CD14-positive monocyte (primary cell): ENCODE data around the gene KCNH1. TPM values are rescaled to one million over a fixed set of nuclear protein-coding genes. Genes with fewer than 3 reads are reported as not detected.

Experiments used
- DNase-seq, 3 donors: peaks; one replicate each; pipeline ENCODE4 v3.0.0-alpha.2; 2011 to 2022
- H2AFZ ChIP-seq: 2 replicates; pipeline ENCODE4 v1.6.0; 2012; ENCODE audit warnings: mild to moderate bottlenecking, low read depth, low read length, inconsistent platforms; ENCODE audit not compliant: insufficient read depth, poor library complexity, severe bottlenecking
- H3K27ac ChIP-seq, 2 donors: 1 replicate in 1 of 2; 2 replicates in 1 of 2; pipeline ENCODE4 v1.5.1; 2012 to 2013; ENCODE audit warnings: low read length in 2 of 2, control low read depth in 1 of 2, inconsistent platforms in 1 of 2, low read depth in 1 of 2, mild to moderate bottlenecking in 1 of 2
- H3K27me3 ChIP-seq, 2 donors: one replicate each; pipeline versions ENCODE4 v1.6.0 to v1.6.1; 2011 to 2013; ENCODE audit warnings: low read length in 2 of 2; ENCODE audit not compliant: control insufficient read depth in 2 of 2, insufficient read depth in 2 of 2
- H3K36me3 ChIP-seq, 2 donors: replicated peaks in 1 of 2; 1 replicate in 1 of 2; 2 replicates in 1 of 2; pipeline versions ENCODE4 v1.5.1 to v1.6.1; 2012 to 2013; ENCODE audit warnings: low read length in 2 of 2, control low read depth in 1 of 2, inconsistent platforms in 1 of 2, mild to moderate bottlenecking in 1 of 2; ENCODE audit not compliant: insufficient read depth in 2 of 2, control insufficient read depth in 1 of 2
- H3K4me1 ChIP-seq, 2 donors: 1 replicate in 1 of 2; 2 replicates in 1 of 2; pipeline versions ENCODE4 v1.5.1 to v1.6.1; 2012 to 2013; ENCODE audit warnings: low read length in 2 of 2, control low read depth in 1 of 2, inconsistent platforms in 1 of 2, mild to moderate bottlenecking in 1 of 2, moderate library complexity in 1 of 2; ENCODE audit not compliant: insufficient read depth in 2 of 2, control insufficient read depth in 1 of 2
- H3K4me2 ChIP-seq: replicated peaks from 2 replicates; pipeline ENCODE3; 2012; ENCODE audit warnings: low read length, moderate library complexity, mild to moderate bottlenecking; ENCODE audit not compliant: poor library complexity, severe bottlenecking; ENCODE audit errors: extremely low read depth
- H3K4me3 ChIP-seq, 3 experiments: fragments of 200-600 bp in 1 of 3; sonication (generic) in 1 of 3; replicated peaks in 1 of 3; 1 replicate in 2 of 3; 2 replicates in 1 of 3; pipeline ENCODE4 v1.5.1; 2011 to 2013; ENCODE audit warnings: low read length in 3 of 3, mild to moderate bottlenecking in 3 of 3, control low read depth in 2 of 3, low read depth in 2 of 3, inconsistent platforms in 1 of 3, moderate library complexity in 1 of 3
- H3K79me2 ChIP-seq: 2 replicates; pipeline ENCODE4 v1.6.0; 2012; ENCODE audit warnings: mild to moderate bottlenecking, control low read depth, inconsistent platforms, low read length, moderate library complexity; ENCODE audit not compliant: insufficient read depth
- H3K9ac ChIP-seq: 2 replicates; pipeline ENCODE4 v1.6.0; 2017; ENCODE audit warnings: low read length, mild to moderate bottlenecking; ENCODE audit not compliant: insufficient read depth, poor library complexity, severe bottlenecking
- H3K9me3 ChIP-seq, 2 donors: replicated peaks in 1 of 2; 1 replicate in 1 of 2; 2 replicates in 1 of 2; pipeline versions ENCODE4 v1.5.1 to v1.6.1; 2012 to 2013; ENCODE audit warnings: low read length in 2 of 2, control low read depth in 1 of 2; ENCODE audit not compliant: control insufficient read depth in 1 of 2, insufficient read depth in 1 of 2
- H4K20me1 ChIP-seq: 2 replicates; pipeline ENCODE4 v1.6.0; 2012; ENCODE audit warnings: mild to moderate bottlenecking, low read length, control low read depth, moderate library complexity; ENCODE audit not compliant: insufficient read depth
- H3K27ac Mint-ChIP-seq, 7 donors: one replicate each; pipeline ENCODE4 v1.8.0; 2020; ENCODE audit warnings: mild to moderate bottlenecking in 7 of 7, mixed read lengths in 7 of 7, moderate library complexity in 6 of 7, inconsistent platforms in 2 of 7
- H3K27me3 Mint-ChIP-seq, 3 donors: one replicate each; pipeline ENCODE4 v1.8.0; 2021 to 2022; ENCODE audit warnings: low read depth in 3 of 3, mild to moderate bottlenecking in 3 of 3, mixed read lengths in 3 of 3, moderate library complexity in 3 of 3, inconsistent platforms in 1 of 3
- H3K36me3 Mint-ChIP-seq, 2 donors: one replicate each; pipeline ENCODE4 v1.8.0; 2020; ENCODE audit warnings: mixed read lengths in 2 of 2, inconsistent platforms in 1 of 2, mild to moderate bottlenecking in 1 of 2
- H3K4me1 Mint-ChIP-seq: one replicate; pipeline ENCODE4 v1.8.0; 2020; ENCODE audit warnings: mild to moderate bottlenecking, mixed read lengths
- H3K4me3 Mint-ChIP-seq, 2 donors: one replicate each; pipeline ENCODE4 v1.8.0; 2020; ENCODE audit warnings: mild to moderate bottlenecking in 2 of 2, mixed read lengths in 2 of 2, moderate library complexity in 1 of 2
- H3K9me3 Mint-ChIP-seq, 7 donors: one replicate each; pipeline ENCODE4 v1.8.0; 2020 to 2022; ENCODE audit warnings: mixed read lengths in 7 of 7, mild to moderate bottlenecking in 6 of 7, moderate library complexity in 6 of 7, inconsistent platforms in 2 of 7
- WGBS: methylation state at CpG from one replicate; pipeline ENCODE4 v1.1.5; 2013; ENCODE audit warnings: missing lambda C conversion rate; ENCODE audit not compliant: insufficient coverage; 5-methylcytosine and 5-hydroxymethylcytosine counted together
- intact Hi-C, 2 donors: fragments of 100-400 bp; cut with micrococcal nuclease; formaldehyde crosslinking; loops; one replicate each; pipeline versions ENCODE4 v1.15.0 to v1.15.1; 2023
- polyA plus RNA-seq, 3 donors: library from polyadenylated mRNA; depleted of rRNA in 1 of 3; unstranded in 2 of 3; stranded (reverse) in 1 of 3; fragments of 300-500 nt in 2 of 3; fragments of >200 nt in 1 of 3; fragmentation: Illumina TruSeq in 2 of 3; gene quantifications; 1 replicate in 2 of 3; 2 replicates in 1 of 3; pipeline ENCODE4 v1.2.3, GENCODE V29; 2012 to 2021
- TF ChIP-seq, protein P1 (sequence below): fragments of 200-600 bp; IDR thresholded peaks from one replicate; pipeline ENCODE4 v1.8.0; 2022; ENCODE audit warnings: antibody characterized with exemption, mild to moderate bottlenecking

Gene KCNH1
- polyA plus RNA-seq, 3 donors, result not detected

DNA sequence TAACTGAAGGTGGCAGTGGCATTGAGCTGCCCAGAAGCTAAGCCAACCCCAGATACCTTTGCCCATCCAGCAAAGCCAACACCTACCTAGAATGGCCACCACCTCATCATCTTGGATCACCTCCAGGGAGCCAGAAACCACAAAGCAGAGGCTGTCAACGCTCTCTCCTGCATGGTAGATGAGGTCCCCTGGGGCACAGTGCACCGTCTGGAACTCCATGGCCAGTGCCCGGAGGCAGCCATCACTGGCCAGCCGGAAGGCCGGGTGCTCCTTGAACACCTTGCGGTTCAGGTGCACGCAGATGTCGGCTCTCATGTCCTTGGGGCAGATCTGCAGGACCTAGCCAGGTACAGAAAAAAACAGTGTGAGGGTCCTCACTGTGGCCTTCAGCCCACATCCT lies 336.5 kb downstream of the KCNH1 start:
- no peak for DNase-seq
- Histone ChIP-seq H3K4me1 (no peaks in the 10 kb centered on the region), H3K9me3 (no peaks in the 10 kb centered on the region), H3K36me3 (no peaks in the 10 kb centered on the region), H3K27ac (no peak overlapping the region), H4K20me1 (no peaks in the 10 kb centered on the region), H3K4me2 (no peak overlapping the region), H3K9ac (no peak overlapping the region), H2AFZ (no peak overlapping the region), H3K27me3 (no peaks in the 10 kb centered on the region), H3K79me2 (no peaks in the 10 kb centered on the region), H3K4me3 (no peak overlapping the region)
- Mint-ChIP-seq H3K4me3 (no peak overlapping the region), H3K4me1 (no peaks in the 10 kb centered on the region), H3K9me3 (peaks cover 0 to 11% (median 3%) of the 10 kb centered on the region in 7 donors), H3K27me3 (peaks cover 0 to 2% (median 0%) of the 10 kb centered on the region in 3 donors), H3K27ac (no peak overlapping the region), H3K36me3 (no peaks in the 10 kb centered on the region)
- intact Hi-C loops, result no loop called here
- WGBS, result 93% methylated on average over 8 of the region's 8 CpGs
- TF ChIP-seq, protein P1, sequence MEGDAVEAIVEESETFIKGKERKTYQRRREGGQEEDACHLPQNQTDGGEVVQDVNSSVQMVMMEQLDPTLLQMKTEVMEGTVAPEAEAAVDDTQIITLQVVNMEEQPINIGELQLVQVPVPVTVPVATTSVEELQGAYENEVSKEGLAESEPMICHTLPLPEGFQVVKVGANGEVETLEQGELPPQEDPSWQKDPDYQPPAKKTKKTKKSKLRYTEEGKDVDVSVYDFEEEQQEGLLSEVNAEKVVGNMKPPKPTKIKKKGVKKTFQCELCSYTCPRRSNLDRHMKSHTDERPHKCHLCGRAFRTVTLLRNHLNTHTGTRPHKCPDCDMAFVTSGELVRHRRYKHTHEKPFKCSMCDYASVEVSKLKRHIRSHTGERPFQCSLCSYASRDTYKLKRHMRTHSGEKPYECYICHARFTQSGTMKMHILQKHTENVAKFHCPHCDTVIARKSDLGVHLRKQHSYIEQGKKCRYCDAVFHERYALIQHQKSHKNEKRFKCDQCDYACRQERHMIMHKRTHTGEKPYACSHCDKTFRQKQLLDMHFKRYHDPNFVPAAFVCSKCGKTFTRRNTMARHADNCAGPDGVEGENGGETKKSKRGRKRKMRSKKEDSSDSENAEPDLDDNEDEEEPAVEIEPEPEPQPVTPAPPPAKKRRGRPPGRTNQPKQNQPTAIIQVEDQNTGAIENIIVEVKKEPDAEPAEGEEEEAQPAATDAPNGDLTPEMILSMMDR, result no peak

DNA sequence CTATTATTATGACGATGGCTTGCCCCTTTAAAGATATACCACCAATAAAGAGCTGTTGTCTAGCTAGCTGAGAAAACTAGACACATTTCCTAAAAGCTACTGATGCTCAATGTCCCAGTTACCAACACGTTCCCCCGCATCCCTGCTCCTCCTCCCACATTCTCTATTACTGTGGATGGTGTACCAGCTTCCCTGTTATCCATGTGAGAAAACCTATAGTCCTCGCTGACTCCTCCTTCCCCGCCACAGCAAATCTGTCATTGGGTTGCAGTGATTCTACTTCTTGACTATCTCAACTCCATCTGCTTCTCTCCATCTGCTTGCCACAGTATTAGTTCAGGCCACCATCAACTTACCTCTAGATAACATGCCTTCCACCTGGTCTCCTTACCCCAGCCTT lies 337.5 kb downstream of the KCNH1 start:
- no peak overlapping the region for H3K9ac ChIP-seq
- Mint-ChIP-seq H3K9me3 (peaks cover 0 to 11% (median 4%) of the 10 kb centered on the region in 7 donors), H3K4me3 (no peak overlapping the region), H3K27me3 (peaks cover 0 to 2% (median 0%) of the 10 kb centered on the region in 3 donors), H3K27ac (no peak overlapping the region), H3K36me3 (no peaks in the 10 kb centered on the region), H3K4me1 (no peaks in the 10 kb centered on the region)
- H3K4me1 ChIP-seq, result no peaks in the 10 kb centered on the region
- H2AFZ ChIP-seq, result no peak overlapping the region
- no peak for DNase-seq
- no peaks in the 10 kb centered on the region for H3K9me3 ChIP-seq
- no peaks in the 10 kb centered on the region for H4K20me1 ChIP-seq
- no peaks in the 10 kb centered on the region for H3K27me3 ChIP-seq
- TF ChIP-seq, protein P1, result no peak
- H3K79me2 ChIP-seq, result no peaks in the 10 kb centered on the region
- H3K4me2 ChIP-seq, result no peak overlapping the region
- WGBS, result 83% methylated on average over 5 of the region's 5 CpGs
- no peak overlapping the region for H3K27ac ChIP-seq
- H3K4me3 ChIP-seq, result no peak overlapping the region
- intact Hi-C loops, result no loop called here
- no peaks in the 10 kb centered on the region for H3K36me3 ChIP-seq
